ENCODE results near the gene ENOX1.

ENOX1 gene

DNA sequence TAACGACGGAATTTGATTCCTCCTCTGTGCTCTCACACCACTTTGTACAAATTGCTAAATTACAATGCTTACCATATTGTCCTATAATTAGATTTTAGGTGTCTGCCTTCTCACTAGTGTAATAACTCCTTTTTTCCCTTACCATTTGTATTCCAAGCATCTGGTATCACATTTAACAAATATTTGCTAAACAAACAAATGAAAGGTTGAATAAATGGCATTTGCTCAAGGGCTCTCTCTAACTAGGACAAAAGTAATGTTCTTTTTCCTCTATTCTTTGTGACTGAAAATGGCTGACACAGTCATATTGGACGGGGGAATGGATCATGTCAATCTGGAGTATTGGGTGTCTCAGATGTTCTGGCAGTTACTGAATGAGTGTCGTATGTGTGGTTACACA is 99.7 kb downstream of the ENOX1 start:
- no peak overlapping the region for H3K4me3 ChIP-seq (ENCODE audit: low read depth in 1 of 2, low read length in 2 of 2)
- H3K27ac ChIP-seq (ENCODE audit: low read depth, low read length): no peak overlapping the region
- no peak overlapping the region for H3K9ac ChIP-seq (ENCODE audit: low read depth in 1 of 2, low read length in 2 of 2)
- H3K27me3 ChIP-seq (ENCODE audit: control insufficient read depth in 1 of 2, insufficient read depth in 2 of 2, low read length in 2 of 2): no peaks in the 10 kb centered on the region
- H3K4me1 ChIP-seq (ENCODE audit: control insufficient read depth in 1 of 2, insufficient read depth in 2 of 2, low read length in 2 of 2): no peaks in the 10 kb centered on the region
- H3K9me3 ChIP-seq (ENCODE audit: control insufficient read depth in 1 of 2, low read length in 2 of 2): no peaks in the 10 kb centered on the region
- H3K36me3 ChIP-seq (ENCODE audit: control insufficient read depth in 1 of 2, insufficient read depth in 2 of 2, low read length in 2 of 2): no peaks in the 10 kb centered on the region

DNA sequence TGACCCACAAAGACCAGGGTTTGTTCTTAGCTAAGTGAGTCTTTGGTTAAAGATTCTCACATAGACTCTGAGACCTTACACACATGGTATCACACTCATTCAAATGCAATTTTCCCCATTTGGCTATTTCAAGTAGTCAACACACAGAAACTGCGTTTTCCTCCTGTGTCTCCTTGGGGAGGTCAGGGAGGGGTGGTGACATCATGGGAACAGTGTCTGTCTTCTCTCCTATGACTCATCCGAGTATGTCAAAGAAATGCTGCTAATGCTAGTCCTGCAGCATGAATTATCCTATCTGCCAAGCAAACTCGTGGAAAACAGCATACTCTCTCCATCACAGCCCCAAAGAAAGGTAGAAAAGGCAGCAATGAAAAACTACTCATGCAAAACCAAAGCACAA is 100.2 kb downstream of the ENOX1 start:
- Histone ChIP-seq H3K9me3 (ENCODE audit: control insufficient read depth in 1 of 2, low read length in 2 of 2) (no peaks in the 10 kb centered on the region), H3K4me3 (ENCODE audit: low read depth in 1 of 2, low read length in 2 of 2) (no peak overlapping the region), H3K27me3 (ENCODE audit: control insufficient read depth in 1 of 2, insufficient read depth in 2 of 2, low read length in 2 of 2) (no peaks in the 10 kb centered on the region), H3K9ac (ENCODE audit: low read depth in 1 of 2, low read length in 2 of 2) (no peak overlapping the region), H3K27ac (ENCODE audit: low read depth, low read length) (no peak overlapping the region), H3K36me3 (ENCODE audit: control insufficient read depth in 1 of 2, insufficient read depth in 2 of 2, low read length in 2 of 2) (no peaks in the 10 kb centered on the region), H3K4me1 (ENCODE audit: control insufficient read depth in 1 of 2, insufficient read depth in 2 of 2, low read length in 2 of 2) (no peaks in the 10 kb centered on the region)

DNA sequence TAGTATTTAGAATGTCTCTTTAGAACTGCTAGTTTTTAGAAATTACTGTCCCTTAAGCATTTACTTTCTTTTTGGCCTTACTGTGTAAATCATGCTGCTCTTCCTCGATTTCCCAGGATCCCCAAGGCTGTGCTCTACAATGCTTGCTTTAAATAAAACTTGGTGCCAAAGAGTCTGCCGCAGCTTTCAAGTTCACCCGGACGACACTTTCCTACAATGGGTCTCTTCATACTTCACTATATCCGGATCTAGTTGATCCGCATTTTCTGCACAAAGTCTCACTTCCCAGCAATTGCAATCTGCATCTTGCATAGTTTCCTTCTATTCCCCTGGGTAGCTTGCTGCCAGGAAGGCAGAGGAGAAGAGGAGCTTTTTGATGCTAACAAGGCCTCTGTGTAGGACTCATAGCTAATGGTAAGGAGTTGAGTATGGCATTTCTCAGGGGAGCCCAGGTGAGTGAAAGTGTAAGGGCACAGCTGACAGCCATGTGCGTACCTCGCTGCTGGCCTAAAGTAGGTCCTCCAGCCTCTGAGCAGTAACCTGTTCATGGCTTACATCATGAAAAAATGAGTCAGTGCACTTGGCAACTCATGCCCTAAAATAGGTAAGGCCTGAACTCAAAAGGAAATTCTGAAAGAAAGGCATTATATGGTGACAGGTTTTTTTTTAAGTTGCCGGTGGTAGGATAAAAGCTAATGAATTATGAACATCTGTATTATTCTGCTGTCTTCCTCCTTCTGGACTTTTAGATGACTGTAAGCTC is 101.6 kb downstream of the ENOX1 start:
- no peaks in the 10 kb centered on the region for H3K4me1 ChIP-seq (ENCODE audit: control insufficient read depth in 1 of 2, insufficient read depth in 2 of 2, low read length in 2 of 2)
- no peaks in the 10 kb centered on the region for H3K27me3 ChIP-seq (ENCODE audit: control insufficient read depth in 1 of 2, insufficient read depth in 2 of 2, low read length in 2 of 2)
- no peaks in the 10 kb centered on the region for H3K36me3 ChIP-seq (ENCODE audit: control insufficient read depth in 1 of 2, insufficient read depth in 2 of 2, low read length in 2 of 2)
- no peak overlapping the region for H3K4me3 ChIP-seq (ENCODE audit: low read depth in 1 of 2, low read length in 2 of 2)
- H3K27ac ChIP-seq (ENCODE audit: low read depth, low read length): no peak overlapping the region
- H3K9me3 ChIP-seq (ENCODE audit: control insufficient read depth in 1 of 2, low read length in 2 of 2): no peaks in the 10 kb centered on the region
- no peak overlapping the region for H3K9ac ChIP-seq (ENCODE audit: low read depth in 1 of 2, low read length in 2 of 2)

DNA sequence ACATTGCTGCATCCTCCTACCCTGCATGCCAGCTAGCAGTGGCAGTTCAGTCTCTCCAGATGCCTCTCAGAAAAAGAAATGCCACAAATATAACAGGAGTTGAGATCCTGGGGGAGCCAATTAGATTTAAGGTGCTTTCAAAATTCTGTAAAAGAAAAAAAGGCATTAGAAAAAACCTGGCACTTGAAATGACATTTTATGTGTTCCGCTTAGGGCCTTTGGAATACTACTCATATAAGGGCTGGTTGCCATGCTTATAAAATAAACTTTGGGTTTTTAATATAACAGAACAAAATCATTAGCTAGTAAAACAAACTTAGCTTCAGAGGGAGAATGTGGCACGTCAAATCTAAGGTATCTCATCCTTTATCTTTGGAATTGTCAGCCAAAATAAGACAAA is 104.1 kb downstream of the ENOX1 start:
- Histone ChIP-seq H3K4me1 (ENCODE audit: control insufficient read depth in 1 of 2, insufficient read depth in 2 of 2, low read length in 2 of 2) (no peaks in the 10 kb centered on the region), H3K4me3 (ENCODE audit: low read depth in 1 of 2, low read length in 2 of 2) (no peak overlapping the region), H3K27me3 (ENCODE audit: control insufficient read depth in 1 of 2, insufficient read depth in 2 of 2, low read length in 2 of 2) (no peaks in the 10 kb centered on the region), H3K36me3 (ENCODE audit: control insufficient read depth in 1 of 2, insufficient read depth in 2 of 2, low read length in 2 of 2) (no peaks in the 10 kb centered on the region), H3K9me3 (ENCODE audit: control insufficient read depth in 1 of 2, low read length in 2 of 2) (no peaks in the 10 kb centered on the region), H3K27ac (ENCODE audit: low read depth, low read length) (no peak overlapping the region), H3K9ac (ENCODE audit: low read depth in 1 of 2, low read length in 2 of 2) (no peak overlapping the region)

DNA sequence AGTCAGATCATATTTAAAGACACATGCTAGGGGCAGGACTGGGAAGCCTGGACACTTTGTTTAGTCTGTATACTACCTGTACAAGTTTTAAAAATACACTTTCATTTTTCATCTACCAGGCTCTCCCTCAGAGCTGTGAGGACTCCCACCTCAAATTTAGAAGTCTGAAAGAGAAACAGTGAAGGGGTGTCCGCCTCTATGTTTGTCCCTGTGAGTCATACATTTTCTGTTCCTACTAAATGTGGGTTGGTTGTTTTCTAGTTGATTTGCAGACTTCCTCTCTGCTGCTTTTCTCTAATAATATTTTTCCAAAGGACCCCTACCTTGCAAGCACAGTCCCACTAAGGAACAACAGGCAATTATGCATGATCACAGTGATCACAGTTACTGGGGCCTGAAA is 110.5 kb downstream of the ENOX1 start:
- Histone ChIP-seq H3K4me3 (ENCODE audit: low read depth in 1 of 2, low read length in 2 of 2) (no peak overlapping the region), H3K9ac (ENCODE audit: low read depth in 1 of 2, low read length in 2 of 2) (no peak overlapping the region), H3K4me1 (ENCODE audit: control insufficient read depth in 1 of 2, insufficient read depth in 2 of 2, low read length in 2 of 2) (no peaks in the 10 kb centered on the region), H3K36me3 (ENCODE audit: control insufficient read depth in 1 of 2, insufficient read depth in 2 of 2, low read length in 2 of 2) (no peaks in the 10 kb centered on the region), H3K27ac (ENCODE audit: low read depth, low read length) (no peak overlapping the region), H3K9me3 (ENCODE audit: control insufficient read depth in 1 of 2, low read length in 2 of 2) (no peaks in the 10 kb centered on the region), H3K27me3 (ENCODE audit: control insufficient read depth in 1 of 2, insufficient read depth in 2 of 2, low read length in 2 of 2) (no peaks in the 10 kb centered on the region)

DNA sequence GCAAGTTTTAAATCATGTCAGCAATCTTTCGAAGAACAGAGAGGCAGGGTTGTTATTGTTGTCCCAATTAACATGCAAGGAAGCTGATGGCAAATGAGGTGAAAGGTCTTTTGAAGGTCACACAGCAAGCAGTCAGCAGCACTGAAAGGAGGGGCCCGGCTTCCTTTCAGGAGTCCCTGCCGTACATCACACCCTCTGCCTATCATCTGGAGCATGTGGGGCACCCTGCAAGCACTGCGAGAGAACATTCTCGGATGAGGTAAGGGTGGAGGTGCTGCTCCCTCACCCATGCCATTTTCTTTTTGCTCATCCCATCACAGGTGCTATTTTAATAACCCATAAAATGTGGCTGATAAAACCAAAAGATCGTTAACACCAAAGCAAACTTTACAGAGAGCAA is 111.2 kb downstream of the ENOX1 start:
- no peaks in the 10 kb centered on the region for H3K27me3 ChIP-seq (ENCODE audit: control insufficient read depth in 1 of 2, insufficient read depth in 2 of 2, low read length in 2 of 2)
- no peak overlapping the region for H3K27ac ChIP-seq (ENCODE audit: low read depth, low read length)
- no peak overlapping the region for H3K4me3 ChIP-seq (ENCODE audit: low read depth in 1 of 2, low read length in 2 of 2)
- H3K9me3 ChIP-seq (ENCODE audit: control insufficient read depth in 1 of 2, low read length in 2 of 2): no peaks in the 10 kb centered on the region
- H3K36me3 ChIP-seq (ENCODE audit: control insufficient read depth in 1 of 2, insufficient read depth in 2 of 2, low read length in 2 of 2): no peaks in the 10 kb centered on the region
- no peaks in the 10 kb centered on the region for H3K4me1 ChIP-seq (ENCODE audit: control insufficient read depth in 1 of 2, insufficient read depth in 2 of 2, low read length in 2 of 2)
- no peak overlapping the region for H3K9ac ChIP-seq (ENCODE audit: low read depth in 1 of 2, low read length in 2 of 2)

DNA sequence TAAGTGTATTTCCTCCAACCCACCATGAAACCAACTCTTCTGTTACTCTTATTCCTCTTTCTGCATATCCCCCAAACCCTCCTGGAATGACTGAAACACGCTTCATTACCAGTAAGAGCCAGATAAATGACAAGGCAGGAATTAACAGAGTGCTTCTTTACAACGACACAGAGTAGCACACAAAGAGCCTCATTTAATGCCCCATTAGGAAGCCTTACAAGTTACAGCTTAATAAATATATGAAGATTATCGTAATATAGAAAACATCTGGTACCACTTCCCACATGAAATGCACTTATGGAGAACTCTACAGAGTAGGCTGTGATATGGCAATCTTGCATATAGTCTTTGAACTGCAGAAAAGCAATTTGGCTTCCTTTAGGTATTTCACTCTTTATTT is 116.8 kb downstream of the ENOX1 start:
- no peak overlapping the region for H3K4me3 ChIP-seq (ENCODE audit: low read depth in 1 of 2, low read length in 2 of 2)
- H3K4me1 ChIP-seq (ENCODE audit: control insufficient read depth in 1 of 2, insufficient read depth in 2 of 2, low read length in 2 of 2): peaks cover 1% of the 10 kb centered on the region in 2 donors
- no peaks in the 10 kb centered on the region for H3K9me3 ChIP-seq (ENCODE audit: control insufficient read depth in 1 of 2, low read length in 2 of 2)
- H3K36me3 ChIP-seq (ENCODE audit: control insufficient read depth in 1 of 2, insufficient read depth in 2 of 2, low read length in 2 of 2): no peaks in the 10 kb centered on the region
- H3K9ac ChIP-seq (ENCODE audit: low read depth in 1 of 2, low read length in 2 of 2): no peak overlapping the region
- no peaks in the 10 kb centered on the region for H3K27me3 ChIP-seq (ENCODE audit: control insufficient read depth in 1 of 2, insufficient read depth in 2 of 2, low read length in 2 of 2)
- H3K27ac ChIP-seq (ENCODE audit: low read depth, low read length): no peak overlapping the region

DNA sequence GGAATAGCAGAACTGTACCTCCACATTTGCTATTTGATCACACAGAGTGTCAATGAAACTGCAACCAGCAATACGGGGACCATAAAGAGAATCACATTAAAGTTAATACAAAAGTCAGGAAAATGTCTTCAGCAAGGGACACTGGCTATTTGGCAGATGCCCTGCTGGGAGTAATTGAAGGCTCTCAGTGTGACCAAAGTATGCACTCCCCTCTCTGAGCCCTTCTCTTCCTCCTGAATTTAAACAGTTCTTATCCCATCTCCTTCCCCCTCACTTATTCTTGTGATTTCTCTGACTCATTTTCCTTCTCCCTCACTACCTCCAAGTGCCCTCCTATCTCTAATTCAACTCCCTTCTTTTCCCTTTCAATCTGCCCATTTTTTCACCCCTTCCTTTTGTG is 117.7 kb downstream of the ENOX1 start:
- Histone ChIP-seq H3K4me1 (ENCODE audit: control insufficient read depth in 1 of 2, insufficient read depth in 2 of 2, low read length in 2 of 2) (peaks cover 8 to 10% of the 10 kb centered on the region in 2 donors), H3K27ac (ENCODE audit: low read depth, low read length) (no peak overlapping the region), H3K4me3 (ENCODE audit: low read depth in 1 of 2, low read length in 2 of 2) (no peak overlapping the region), H3K9me3 (ENCODE audit: control insufficient read depth in 1 of 2, low read length in 2 of 2) (no peaks in the 10 kb centered on the region), H3K36me3 (ENCODE audit: control insufficient read depth in 1 of 2, insufficient read depth in 2 of 2, low read length in 2 of 2) (no peaks in the 10 kb centered on the region), H3K27me3 (ENCODE audit: control insufficient read depth in 1 of 2, insufficient read depth in 2 of 2, low read length in 2 of 2) (no peaks in the 10 kb centered on the region), H3K9ac (ENCODE audit: low read depth in 1 of 2, low read length in 2 of 2) (no peak overlapping the region)

DNA sequence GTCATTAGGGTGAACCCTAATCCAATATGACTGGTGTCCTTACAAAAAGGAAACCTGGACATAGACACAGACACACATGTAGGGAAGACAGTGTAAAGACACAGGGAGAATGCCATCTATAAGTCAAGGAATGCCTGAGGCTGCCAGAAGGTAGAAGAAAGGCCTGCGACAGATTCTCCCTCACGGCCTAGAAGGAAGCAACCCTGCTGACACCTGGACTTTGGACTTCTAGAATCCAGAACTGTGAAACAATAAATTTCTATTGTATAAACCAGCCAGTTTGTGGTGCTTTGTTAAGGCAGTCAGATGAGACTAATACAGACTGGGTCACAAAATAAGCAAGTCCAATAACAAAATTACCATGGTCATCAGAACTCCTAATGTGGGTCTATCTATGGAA is 120.4 kb downstream of the ENOX1 start:
- Histone ChIP-seq H3K27ac (ENCODE audit: low read depth, low read length) (no peak overlapping the region), H3K9ac (ENCODE audit: low read depth in 1 of 2, low read length in 2 of 2) (no peak overlapping the region), H3K4me3 (ENCODE audit: low read depth in 1 of 2, low read length in 2 of 2) (no peak overlapping the region), H3K9me3 (ENCODE audit: control insufficient read depth in 1 of 2, low read length in 2 of 2) (no peaks in the 10 kb centered on the region), H3K4me1 (ENCODE audit: control insufficient read depth in 1 of 2, insufficient read depth in 2 of 2, low read length in 2 of 2) (peaks cover 12 to 22% of the 10 kb centered on the region in 2 donors), H3K36me3 (ENCODE audit: control insufficient read depth in 1 of 2, insufficient read depth in 2 of 2, low read length in 2 of 2) (no peaks in the 10 kb centered on the region), H3K27me3 (ENCODE audit: control insufficient read depth in 1 of 2, insufficient read depth in 2 of 2, low read length in 2 of 2) (no peaks in the 10 kb centered on the region)

DNA sequence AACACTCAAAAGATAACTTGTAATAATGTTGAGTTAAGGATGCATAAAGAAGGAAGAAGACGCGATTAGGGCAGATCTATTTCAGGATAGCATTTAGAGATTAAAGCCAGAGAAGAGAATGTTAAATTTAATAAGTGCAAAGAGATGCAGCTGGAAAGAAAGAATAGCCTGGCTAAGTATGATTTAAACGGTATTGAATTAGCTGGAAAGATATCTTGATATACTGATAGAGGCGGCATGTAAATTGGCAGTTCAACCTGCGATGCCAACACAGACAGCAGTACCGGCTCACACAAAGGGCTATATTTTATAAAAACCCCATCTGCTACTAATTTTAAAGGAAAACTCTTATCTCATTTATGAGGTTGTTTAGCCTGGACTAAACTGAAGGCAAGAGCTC is 121.4 kb downstream of the ENOX1 start:
- H3K4me1 ChIP-seq (ENCODE audit: control insufficient read depth in 1 of 2, insufficient read depth in 2 of 2, low read length in 2 of 2): peaks cover 12 to 22% of the 10 kb centered on the region in 2 donors
- no peaks in the 10 kb centered on the region for H3K36me3 ChIP-seq (ENCODE audit: control insufficient read depth in 1 of 2, insufficient read depth in 2 of 2, low read length in 2 of 2)
- H3K27ac ChIP-seq (ENCODE audit: low read depth, low read length): no peak overlapping the region
- H3K9ac ChIP-seq (ENCODE audit: low read depth in 1 of 2, low read length in 2 of 2): no peak overlapping the region
- no peaks in the 10 kb centered on the region for H3K9me3 ChIP-seq (ENCODE audit: control insufficient read depth in 1 of 2, low read length in 2 of 2)
- H3K27me3 ChIP-seq (ENCODE audit: control insufficient read depth in 1 of 2, insufficient read depth in 2 of 2, low read length in 2 of 2): no peaks in the 10 kb centered on the region
- no peak overlapping the region for H3K4me3 ChIP-seq (ENCODE audit: low read depth in 1 of 2, low read length in 2 of 2)

Measured in duodenal mucosa (tissue), 2 donors.